PC-3 (cell line): ENCODE measurements around the gene HEXD. TPM values are rescaled to one million over a fixed set of nuclear protein-coding genes. Genes with fewer than 3 reads are reported as not detected.
"Not testable (repeated sequence)": the region's sequence is repeated elsewhere in the genome, so short reads cannot be mapped to it uniquely, and the experiment has no call there.

ENCODE experiments used
- ATAC-seq: fragments of 200-7000 bp; cut with Tn5 transposase; 2 replicates; pipeline ENCODE4 v1.9.1; 2020; ENCODE audit warnings: mild to moderate bottlenecking, moderate library complexity
- BruUV-seq: library from RNA; stranded (reverse); fragments of 400-500 nt; replicated peaks from 2 replicates; lab custom pipeline; 2021; lab: Mats Ljungman, UMichigan
- CTCF ChIA-PET: fragments of 300-600 bp; sonication (Branson Sonifier 250); formaldehyde crosslinking; loops from one replicate; lab custom pipeline; 2022; ENCODE audit warnings: antibody characterized with exemption; lab: Charles Lee
- POLR2A ChIA-PET: fragments of 300-600 bp; sonication (Branson Sonifier 250); formaldehyde crosslinking; loops from one replicate; lab custom pipeline; 2022; ENCODE audit warnings: antibody characterized with exemption; ENCODE audit not compliant: unreplicated experiment; lab: Charles Lee
- DNase-seq: peaks from one replicate; pipeline ENCODE4 v3.0.0-alpha.2; 2015
- H2AFZ ChIP-seq: fragments of 300-600 bp; sonication (generic); 2 replicates; pipeline ENCODE4 v1.6.0; 2016; ENCODE audit warnings: antibody characterized with exemption, low read length
- H3F3A ChIP-seq: fragments of 300-600 bp; sonication (generic); one replicate; pipeline ENCODE4 v1.6.0; 2017; ENCODE audit warnings: antibody characterized with exemption, low read length, control low read depth, mild to moderate bottlenecking; ENCODE audit not compliant: unreplicated experiment
- H3K27ac ChIP-seq: fragments of 300-600 bp; sonication (generic); 2 replicates; pipeline ENCODE4 v1.5.1; 2016; ENCODE audit warnings: mild to moderate bottlenecking, low read length
- H3K27me3 ChIP-seq: fragments of 300-600 bp; sonication (generic); 2 replicates; pipeline ENCODE4 v1.6.1; 2016; ENCODE audit warnings: low read length, mixed read lengths
- H3K36me3 ChIP-seq: fragments of 300-600 bp; sonication (generic); 2 replicates; pipeline ENCODE4 v1.6.1; 2016; ENCODE audit warnings: low read depth, mixed run types, low read length, mixed read lengths
- H3K4me1 ChIP-seq: fragments of 300-600 bp; sonication (generic); 2 replicates; pipeline ENCODE4 v1.5.1; 2016; ENCODE audit warnings: low read length; ENCODE audit not compliant: insufficient read depth
- H3K4me2 ChIP-seq: fragments of 300-600 bp; sonication (generic); 2 replicates; pipeline ENCODE4 v1.6.0; 2016; ENCODE audit warnings: low read length
- H3K4me3 ChIP-seq: fragments of 300-600 bp; sonication (generic); 2 replicates; pipeline ENCODE4 v1.5.1; 2016; ENCODE audit warnings: mild to moderate bottlenecking, low read length, mixed read lengths
- H3K79me2 ChIP-seq: fragments of 300-600 bp; sonication (generic); 2 replicates; pipeline ENCODE4 v1.6.1; 2017; ENCODE audit warnings: low read length, mixed read lengths
- H3K9ac ChIP-seq: fragments of 300-600 bp; sonication (generic); 2 replicates; pipeline ENCODE4 v1.6.0; 2016; ENCODE audit warnings: mild to moderate bottlenecking, low read length
- H3K9me2 ChIP-seq: fragments of 300-600 bp; sonication (generic); replicated peaks from 2 replicates; pipeline ENCODE4 v1.6.1; 2016; ENCODE audit warnings: mixed run types, low read length, mixed read lengths
- H3K9me3 ChIP-seq: fragments of 300-600 bp; sonication (generic); 2 replicates; pipeline ENCODE4 v1.6.1; 2016; ENCODE audit warnings: low read length, mixed read lengths
- H4K20me1 ChIP-seq: fragments of 300-600 bp; sonication (generic); 2 replicates; pipeline ENCODE4 v1.6.1; 2016; ENCODE audit warnings: low read length, mixed read lengths
- EZH2 ChIP-seq: fragments of 300-600 bp; sonication (generic); IDR thresholded peaks from one replicate; pipeline ENCODE4 v1.6.1; 2017; ENCODE audit warnings: antibody characterized with exemption, mild to moderate bottlenecking, low read length; ENCODE audit not compliant: unreplicated experiment
- EZH2phosphoT487 ChIP-seq: fragments of 300-600 bp; sonication (generic); IDR thresholded peaks from 2 replicates; pipeline ENCODE4 v1.6.1; 2018; ENCODE audit warnings: mild to moderate bottlenecking, antibody characterized with exemption, low read length, borderline replicate concordance
- intact Hi-C: fragments of 100-400 bp; cut with micrococcal nuclease; formaldehyde crosslinking; loops from 2 replicates; pipeline ENCODE4 v1.9.0; 2023
- total RNA-seq: library from RNA; depleted of rRNA; stranded (reverse); fragments of >200 nt; gene quantifications from 2 replicates; pipeline ENCODE4 v1.2.3, GENCODE V29; 2014
- TF ChIP-seq, protein P1 (sequence below): fragments of 300-600 bp; sonication (generic); conservative IDR thresholded peaks from 2 replicates; pipeline ENCODE4 v1.5.1; 2017; ENCODE audit warnings: antibody characterized with exemption, low read depth, mild to moderate bottlenecking, low read length

HEXD gene
- total RNA-seq, 1 experiment from 2014 or later, result 12.7 TPM

DNA sequence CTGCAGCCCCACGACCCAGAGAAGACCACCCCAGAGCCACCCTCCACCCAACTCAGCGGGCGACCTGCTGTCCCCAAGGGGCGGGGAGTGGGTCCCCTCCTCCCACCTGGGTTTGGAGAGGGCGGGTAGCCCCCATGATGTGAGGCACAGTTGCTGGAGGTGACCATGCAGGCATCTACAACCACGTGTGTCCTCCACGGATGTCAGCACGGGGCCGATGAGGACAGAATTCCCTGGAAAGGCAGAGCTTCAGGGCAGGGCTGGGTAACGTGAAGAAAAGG lies 39.5 kb upstream of the HEXD start:
- DNase-seq, result no peak
- TF ChIP-seq EZH2phosphoT487 (no peak), EZH2 (no peak)
- TF ChIP-seq, protein P1, sequence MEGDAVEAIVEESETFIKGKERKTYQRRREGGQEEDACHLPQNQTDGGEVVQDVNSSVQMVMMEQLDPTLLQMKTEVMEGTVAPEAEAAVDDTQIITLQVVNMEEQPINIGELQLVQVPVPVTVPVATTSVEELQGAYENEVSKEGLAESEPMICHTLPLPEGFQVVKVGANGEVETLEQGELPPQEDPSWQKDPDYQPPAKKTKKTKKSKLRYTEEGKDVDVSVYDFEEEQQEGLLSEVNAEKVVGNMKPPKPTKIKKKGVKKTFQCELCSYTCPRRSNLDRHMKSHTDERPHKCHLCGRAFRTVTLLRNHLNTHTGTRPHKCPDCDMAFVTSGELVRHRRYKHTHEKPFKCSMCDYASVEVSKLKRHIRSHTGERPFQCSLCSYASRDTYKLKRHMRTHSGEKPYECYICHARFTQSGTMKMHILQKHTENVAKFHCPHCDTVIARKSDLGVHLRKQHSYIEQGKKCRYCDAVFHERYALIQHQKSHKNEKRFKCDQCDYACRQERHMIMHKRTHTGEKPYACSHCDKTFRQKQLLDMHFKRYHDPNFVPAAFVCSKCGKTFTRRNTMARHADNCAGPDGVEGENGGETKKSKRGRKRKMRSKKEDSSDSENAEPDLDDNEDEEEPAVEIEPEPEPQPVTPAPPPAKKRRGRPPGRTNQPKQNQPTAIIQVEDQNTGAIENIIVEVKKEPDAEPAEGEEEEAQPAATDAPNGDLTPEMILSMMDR, result no peak
- intact Hi-C loops, result no loop called here
- no TSS peak for BruUV-seq
- Histone ChIP-seq H3K36me3 (no peaks in the 10 kb centered on the region), H2AFZ (no peak overlapping the region), H3K9me3 (no peaks in the 10 kb centered on the region), H3K79me2 (no peaks in the 10 kb centered on the region), H3K9me2 (no peaks in the 10 kb centered on the region), H3K4me3 (no peak overlapping the region), H3K4me2 (no peak overlapping the region), H4K20me1 (no peaks in the 10 kb centered on the region), H3K27ac (no peak overlapping the region), H3K4me1 (no peaks in the 10 kb centered on the region), H3K27me3 (no peaks in the 10 kb centered on the region), H3F3A (no peaks in the 10 kb centered on the region), H3K9ac (no peak overlapping the region)
- ChIA-PET POLR2A (no interaction called here), CTCF (no interaction called here)
- no peak for ATAC-seq

DNA sequence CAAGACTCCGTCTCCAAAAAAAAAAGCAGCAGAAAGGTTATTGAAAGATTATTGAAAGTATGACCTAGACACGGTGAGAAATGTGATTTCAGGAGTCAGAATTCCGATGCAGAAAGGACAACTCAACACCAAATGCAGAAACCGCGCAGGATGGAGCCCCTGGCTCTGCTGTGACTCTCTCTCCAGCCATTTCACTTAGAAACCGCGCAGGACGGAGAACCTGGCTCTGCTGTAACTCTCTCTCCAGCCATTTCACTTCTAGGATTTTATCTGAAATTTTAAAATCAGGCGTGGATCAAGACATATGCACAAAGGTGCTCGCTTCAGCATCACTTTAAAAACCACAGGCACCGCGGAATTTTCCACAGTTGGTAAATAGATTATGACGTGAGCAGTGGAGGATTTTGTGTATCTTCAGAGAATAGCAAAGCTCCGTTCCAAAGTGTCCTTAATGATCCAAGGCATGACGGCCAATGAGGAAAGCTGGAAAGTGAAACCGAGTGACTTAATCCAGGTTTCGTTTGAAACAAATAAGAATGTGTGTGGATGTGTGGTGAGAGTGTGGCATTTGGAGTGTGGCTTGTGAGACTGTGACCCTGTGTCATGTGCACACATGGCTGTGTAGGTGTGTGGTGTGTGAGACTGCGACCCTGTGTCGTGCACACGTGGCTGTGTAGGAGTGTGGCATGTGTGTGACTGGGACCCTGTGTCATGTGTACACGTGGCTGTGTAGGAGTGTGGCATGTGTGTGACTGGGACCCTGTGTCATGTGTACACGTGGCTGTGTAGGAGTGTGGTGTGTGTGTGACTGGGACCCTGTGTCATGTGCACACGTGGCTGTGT lies 37.1 kb upstream of the HEXD start:
- ChIA-PET CTCF (no interaction called here), POLR2A (no interaction called here)
- Histone ChIP-seq H3K9me2 (no peaks in the 10 kb centered on the region), H3K9ac (no peak overlapping the region), H3K27me3 (no peaks in the 10 kb centered on the region), H3K4me3 (peak overlapping the region; percentile 51), H3K4me2 (peak overlapping the region; percentile 70), H3K27ac (no peak overlapping the region), H3F3A (no peaks in the 10 kb centered on the region), H2AFZ (peak overlapping the region; percentile 58), H3K9me3 (no peaks in the 10 kb centered on the region), H3K79me2 (no peaks in the 10 kb centered on the region), H3K36me3 (no peaks in the 10 kb centered on the region), H4K20me1 (no peaks in the 10 kb centered on the region), H3K4me1 (peaks cover 14% of the 10 kb centered on the region)
- DNase-seq (peak; percentile 27), ATAC-seq (no peak)
- intact Hi-C loops, result no loop called here
- no TSS peak for BruUV-seq
- TF ChIP-seq, protein P1, result no peak
- no peak for TF ChIP-seq EZH2phosphoT487
- TF ChIP-seq EZH2, result no peak

DNA sequence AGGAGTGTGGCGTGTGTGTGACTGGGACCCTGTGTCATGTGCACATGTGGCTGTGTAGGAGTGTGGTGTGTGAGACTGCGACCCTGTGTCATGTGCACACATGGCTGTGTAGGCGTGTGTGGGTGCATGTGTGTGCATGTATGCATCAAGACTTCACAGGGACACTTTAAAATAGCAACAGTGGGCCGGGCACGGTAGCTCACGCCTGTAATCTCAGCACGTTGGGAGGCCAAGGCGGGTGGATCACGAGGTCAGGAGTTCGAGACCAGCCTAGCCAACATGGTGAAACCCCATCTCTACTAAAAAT lies 36.5 kb upstream of the HEXD start:
- H3F3A ChIP-seq, H3K9ac ChIP-seq, H3K9me3 ChIP-seq, POLR2A ChIA-PET, H3K9me2 ChIP-seq, H2AFZ ChIP-seq, H3K79me2 ChIP-seq, H3K4me3 ChIP-seq, ATAC-seq, BruUV-seq, DNase-seq, CTCF ChIA-PET, H4K20me1 ChIP-seq, H3K27me3 ChIP-seq, H3K36me3 ChIP-seq, H3K27ac ChIP-seq, intact Hi-C loops: not testable (repeated sequence)
- Histone ChIP-seq H3K4me1 (peaks cover 14% of the 10 kb centered on the region), H3K4me2 (peak overlapping the region; percentile 70; the same call in 1 of the 2 replicates)

DNA sequence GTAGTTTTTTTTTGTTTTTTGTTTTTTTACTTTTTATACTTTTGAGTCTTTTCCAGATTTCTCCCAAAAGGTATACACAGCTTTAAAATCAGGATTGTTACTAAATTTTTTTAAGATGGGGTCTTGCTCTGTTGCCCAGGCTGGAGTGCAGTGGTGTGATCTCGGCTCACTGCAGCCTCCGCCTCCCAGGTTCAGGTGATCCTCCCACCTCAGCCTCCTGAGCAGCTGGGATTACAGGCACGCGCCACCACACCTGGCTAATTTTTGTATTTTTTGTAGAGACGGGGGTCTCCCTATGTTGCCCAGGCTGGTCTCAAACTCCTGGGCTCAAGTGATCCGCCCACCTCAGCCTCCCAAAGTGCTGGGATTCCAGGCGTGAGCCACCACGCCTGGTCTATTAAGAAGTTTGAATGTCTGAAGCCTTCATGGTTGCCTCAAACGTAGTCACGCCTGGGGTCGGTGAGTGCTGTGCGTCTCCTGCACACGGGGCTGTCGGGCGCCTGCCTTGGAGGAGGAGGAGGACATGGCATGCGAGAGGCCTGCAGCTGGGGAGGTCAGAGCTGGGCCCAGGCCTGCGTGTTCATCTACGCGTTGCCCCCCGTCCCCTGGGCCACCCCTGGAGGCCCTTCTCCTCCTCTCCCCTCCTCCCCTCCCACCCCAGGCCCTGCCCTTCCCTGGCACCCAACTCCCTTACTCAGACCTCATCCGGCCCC lies 35.8 kb upstream of the HEXD start:
- H4K20me1 ChIP-seq, POLR2A ChIA-PET, BruUV-seq, H2AFZ ChIP-seq, H3K4me3 ChIP-seq, H3K36me3 ChIP-seq, H3K4me2 ChIP-seq, H3K27ac ChIP-seq, H3F3A ChIP-seq, H3K79me2 ChIP-seq, H3K9ac ChIP-seq, H3K27me3 ChIP-seq, H3K9me2 ChIP-seq, intact Hi-C loops, DNase-seq, CTCF ChIA-PET, H3K9me3 ChIP-seq, ATAC-seq: not testable (repeated sequence)
- peaks cover 14% of the 10 kb centered on the region for H3K4me1 ChIP-seq
